Choroid plexus epithelial cell (primary cell): Measurements from ENCODE around the gene ZNF569.

Experiments used
- DNase-seq: peaks from one replicate; pipeline ENCODE4 v3.0.0-alpha.2; 2010; ENCODE audit warnings: low read depth
- H3K4me3 ChIP-seq: 2 replicates; pipeline ENCODE4 v1.5.1; 2011; ENCODE audit warnings: low read depth, mild to moderate bottlenecking, control low read depth, low read length, moderate library complexity
- CTCF ChIP-seq: conservative IDR thresholded peaks from 2 replicates; pipeline ENCODE4 v1.5.1; 2011; ENCODE audit warnings: low read depth, mild to moderate bottlenecking, control low read depth, inconsistent platforms, low read length, moderate library complexity

ZNF569 gene

GRCh38 chr19:37505958-37506386 lies 38.7 kb upstream of the ZNF569 start:
- DNase-seq = no peak
- H3K4me3 ChIP-seq = peak overlapping the region; percentile 85
- no peak for TF ChIP-seq CTCF

- no peak for DNase-seq
- no peak overlapping the region for H3K4me3 ChIP-seq
- TF ChIP-seq CTCF = no peak
These were observed 25.0 kb upstream of the ZNF569 start for GRCh38 chr19:37492213-37492612.

- no peak for DNase-seq
- no peak for TF ChIP-seq CTCF
- H3K4me3 ChIP-seq = no peak overlapping the region
These were observed 17.3 kb upstream of the ZNF569 start for GRCh38 chr19:37484406-37485168.

- no peak overlapping the region for H3K4me3 ChIP-seq
- DNase-seq = no peak
- TF ChIP-seq CTCF = no peak
These were observed 4.9 kb upstream of the ZNF569 start for GRCh38 chr19:37472165-37472564.

GRCh38 chr19:37470216-37470615 lies 3.0 kb upstream of the ZNF569 start:
- TF ChIP-seq CTCF = no peak
- H3K4me3 ChIP-seq = peak overlapping the region; percentile 98
- DNase-seq = peak; percentile 6

- no peak for TF ChIP-seq CTCF
- peak; percentile 90 for DNase-seq
- peak within 1 kb of the TSS; percentile 98 for H3K4me3 ChIP-seq
These were observed 1.9 kb upstream of the ZNF569 start, which contains the start of gene ZNF570 for GRCh38 chr19:37468961-37469777. Gene ZNF570, plus strand, starts transcription at chr19:37469356. Its CDS starts 999 bp downstream, at chr19:37470355.
